ENCODE results near the gene ZNF716. TPM values are rescaled to one million over a fixed set of nuclear protein-coding genes. Genes with fewer than 3 reads are reported as not detected.
"Not testable (repeated sequence)": the region's sequence is repeated elsewhere in the genome, so short reads cannot be mapped to it uniquely, and the experiment has no call there.

The ZNF716 gene
- polyA plus RNA-seq (2013, experiment 1 of 2; ENCODE audit: insufficient read length) = not detected
- not detected for polyA plus RNA-seq (2013, experiment 2 of 2; ENCODE audit: insufficient read length)

DNA sequence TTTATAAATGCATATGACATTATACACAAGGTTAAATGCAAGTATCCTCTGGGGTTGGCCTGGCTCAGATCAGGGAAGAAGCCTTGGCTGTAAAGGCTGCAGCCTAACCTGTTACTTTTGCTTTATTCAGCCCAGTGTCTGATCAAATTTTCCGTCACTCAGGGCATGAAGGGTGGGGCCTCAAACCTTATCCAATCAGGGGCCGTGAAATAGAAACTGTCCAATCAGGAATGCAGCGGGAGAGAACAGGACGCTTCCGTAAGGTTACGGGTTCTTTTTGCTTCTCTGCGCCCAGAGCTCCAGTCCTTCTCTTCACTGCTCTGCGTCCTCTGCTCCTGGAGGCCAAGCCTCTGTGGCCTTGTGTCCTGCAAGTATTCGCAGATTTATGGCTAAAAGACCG lies at the start of gene ZNF716:
TSS of gene ZNF716 (plus strand) at position 274 of the 400 bp plus-strand sequence. CDS start at position 386, 112 bp downstream.
- DNase-seq = no peak

DNA sequence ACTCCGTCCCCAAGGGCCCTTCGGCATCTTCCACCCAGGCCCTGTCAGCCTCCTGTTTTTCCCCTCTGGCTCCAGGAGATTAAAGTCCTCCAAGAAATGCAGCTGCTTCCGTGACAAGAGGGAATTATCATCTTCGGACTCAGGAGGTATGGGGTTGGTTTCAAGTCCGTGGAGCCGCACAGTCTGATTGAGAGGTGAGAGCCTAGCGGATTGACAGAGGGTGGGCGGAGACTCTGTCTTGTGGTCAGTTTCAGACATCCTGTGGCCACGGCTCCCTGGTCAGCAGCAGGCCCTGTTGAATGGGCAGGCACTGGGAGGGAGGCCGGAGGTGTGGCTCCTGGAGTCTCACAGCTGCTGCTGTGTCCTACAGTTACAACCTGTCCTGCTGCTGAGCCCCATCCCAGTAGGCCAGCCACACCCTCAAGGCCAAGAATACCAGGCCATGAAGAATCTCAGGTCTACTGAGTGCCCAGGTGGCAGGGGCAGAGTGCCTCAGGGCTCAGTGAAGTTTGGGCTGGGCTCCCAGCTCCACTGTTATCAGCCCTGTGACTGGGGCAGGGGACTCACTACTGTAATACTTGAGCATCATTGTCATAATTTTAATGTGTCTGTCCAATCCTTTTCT lies 49.3 kb upstream of the ZNF716 start:
- no peak for DNase-seq

DNA sequence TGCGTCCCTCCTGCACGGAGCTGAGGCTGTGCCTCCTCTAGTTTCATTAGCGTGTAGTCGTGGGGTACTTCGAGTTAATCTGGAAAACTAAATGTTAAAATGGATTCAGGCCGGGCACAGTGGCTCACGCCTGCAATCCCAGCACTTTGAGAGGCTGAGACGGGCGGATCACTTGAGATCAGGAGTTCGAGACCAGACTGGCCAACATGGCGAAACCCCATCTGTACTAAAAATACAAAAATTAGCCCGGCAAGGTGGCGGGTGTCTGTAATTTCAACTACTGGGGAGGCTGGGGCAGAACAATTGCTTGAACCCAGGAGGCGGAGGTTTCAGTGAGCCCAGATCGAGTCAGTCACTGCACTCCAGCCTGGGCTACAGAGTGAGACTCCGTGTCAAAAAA lies 46.9 kb upstream of the ZNF716 start:
- DNase-seq = not testable (repeated sequence)

DNA sequence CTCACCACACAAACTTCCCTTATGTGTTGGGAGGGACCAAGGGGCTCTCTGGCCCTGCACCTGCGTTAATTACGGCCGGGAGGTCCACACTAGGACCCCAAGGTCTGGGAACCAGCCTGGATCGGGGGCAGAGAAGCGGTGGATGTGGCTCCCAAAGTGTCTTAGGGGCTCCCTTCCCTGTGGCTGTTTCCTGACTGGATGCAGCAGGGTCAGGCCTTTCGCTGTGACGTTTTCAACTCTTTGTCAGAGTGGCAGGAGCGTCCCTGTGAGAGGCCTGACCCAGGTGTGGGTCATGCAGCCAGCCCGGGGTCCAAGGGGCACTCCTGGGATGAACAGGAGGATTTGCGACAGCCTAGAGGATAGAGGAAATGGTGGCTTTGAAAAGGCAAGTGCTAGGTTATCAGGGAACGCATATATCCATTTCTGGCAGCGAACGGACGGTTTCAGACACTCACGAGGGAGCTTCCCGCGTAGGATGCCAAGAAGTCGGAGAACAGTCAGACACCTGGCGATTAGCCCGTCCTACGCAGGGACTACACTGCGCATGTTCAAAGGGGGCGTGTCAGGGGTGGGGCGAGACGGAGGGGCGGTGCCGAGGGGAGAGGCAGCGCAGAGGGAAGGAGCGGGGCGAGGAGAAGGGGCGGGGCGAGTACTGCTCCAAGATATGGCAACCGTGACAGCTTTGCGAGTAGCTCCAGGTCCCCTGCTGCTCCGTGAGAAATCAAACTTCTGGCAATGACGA lies 46.2 kb upstream of the ZNF716 start:
- no peak for DNase-seq

DNA sequence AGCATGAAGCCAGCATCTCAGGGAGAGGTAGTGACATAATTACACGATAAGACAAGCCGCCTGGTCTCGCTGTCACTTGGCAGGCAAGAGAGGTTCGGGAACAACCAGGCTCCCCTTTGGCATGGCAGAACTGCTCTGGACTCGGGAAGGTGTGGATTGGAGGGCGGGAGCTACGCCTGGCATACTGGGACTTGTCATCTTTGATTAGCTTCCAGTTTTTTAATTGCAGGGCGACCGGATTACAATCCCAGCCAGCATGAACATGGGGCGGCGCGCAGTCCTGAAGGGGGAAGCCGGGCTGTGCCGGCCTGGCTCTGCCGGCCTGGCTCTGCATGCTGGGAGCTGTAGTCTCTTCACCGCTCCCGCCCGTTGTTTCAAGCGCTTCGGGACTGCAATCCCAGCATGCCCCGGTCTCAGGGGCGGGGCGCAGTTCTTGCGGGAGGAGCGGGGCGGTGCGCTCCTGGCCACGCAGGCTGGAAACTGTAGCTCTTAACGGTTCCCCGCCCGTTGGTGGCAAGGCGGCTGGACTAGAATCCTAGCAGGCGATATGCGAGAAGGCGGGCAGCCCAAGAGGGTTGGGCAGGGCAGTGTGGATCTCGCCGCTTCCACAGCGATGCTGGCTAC lies 45.5 kb upstream of the ZNF716 start:
- DNase-seq = no peak

DNA sequence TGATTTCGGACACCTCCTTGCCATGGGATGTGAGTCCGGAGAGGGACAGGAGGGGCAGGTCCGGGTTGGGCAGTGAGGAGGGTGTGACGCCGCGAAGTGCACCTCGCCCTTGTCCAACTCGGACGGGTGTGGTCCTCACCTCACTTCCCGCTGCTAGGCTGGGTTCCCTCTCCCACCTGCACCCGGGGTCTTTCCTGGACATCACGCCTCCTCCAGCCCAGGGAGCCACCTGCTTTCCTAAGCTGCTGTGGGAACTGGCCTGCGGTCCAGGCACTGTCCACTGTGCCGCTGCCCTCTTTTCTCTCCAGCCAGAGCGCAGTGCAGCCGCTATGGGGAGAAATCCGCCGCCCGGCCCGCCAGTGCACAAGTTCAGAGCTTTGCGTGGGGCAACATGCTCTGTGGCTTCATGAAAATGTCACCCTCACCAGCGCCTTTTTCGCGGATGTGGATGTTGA lies 45.0 kb upstream of the ZNF716 start:
- DNase-seq = no peak

DNA sequence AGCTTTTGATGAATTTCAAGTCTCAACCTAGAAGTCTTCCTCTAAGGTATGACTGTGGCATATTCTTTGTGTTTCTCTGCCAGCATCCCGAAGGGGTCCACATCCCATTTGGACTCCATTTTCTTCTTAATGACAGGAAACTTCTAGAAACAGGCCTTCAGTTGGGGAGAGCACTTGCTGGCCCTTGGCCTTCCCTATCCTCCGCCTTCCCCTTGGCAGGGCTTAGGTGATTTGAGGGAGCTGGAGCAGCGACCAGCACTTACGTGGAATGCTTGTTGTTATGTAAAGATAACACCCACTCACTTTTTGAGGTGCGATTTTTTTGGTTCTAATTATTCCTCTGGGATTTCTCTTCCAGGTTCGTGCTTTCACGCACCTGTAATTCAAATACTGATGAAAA lies 42.9 kb upstream of the ZNF716 start:
- no peak for DNase-seq

DNA sequence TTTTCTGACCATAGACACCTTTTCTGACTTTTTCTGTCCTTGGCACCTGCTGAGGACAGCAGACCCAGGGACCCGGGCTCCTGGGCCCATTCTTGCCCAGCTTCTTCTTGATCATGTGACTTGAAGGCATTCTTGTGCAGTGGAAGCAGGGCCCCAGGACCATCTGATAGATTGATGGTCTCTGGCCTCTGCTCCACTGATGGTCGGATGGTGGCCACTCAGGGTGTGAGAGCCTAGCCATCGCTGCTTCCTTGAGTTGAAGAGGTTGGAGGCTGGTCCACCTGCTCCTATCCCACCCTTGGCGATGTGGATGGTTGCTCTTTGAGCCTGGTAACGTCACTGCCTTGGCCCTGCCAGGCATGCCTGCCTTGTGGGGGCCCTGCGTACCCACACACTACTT lies 37.8 kb upstream of the ZNF716 start:
- no peak for DNase-seq

DNA sequence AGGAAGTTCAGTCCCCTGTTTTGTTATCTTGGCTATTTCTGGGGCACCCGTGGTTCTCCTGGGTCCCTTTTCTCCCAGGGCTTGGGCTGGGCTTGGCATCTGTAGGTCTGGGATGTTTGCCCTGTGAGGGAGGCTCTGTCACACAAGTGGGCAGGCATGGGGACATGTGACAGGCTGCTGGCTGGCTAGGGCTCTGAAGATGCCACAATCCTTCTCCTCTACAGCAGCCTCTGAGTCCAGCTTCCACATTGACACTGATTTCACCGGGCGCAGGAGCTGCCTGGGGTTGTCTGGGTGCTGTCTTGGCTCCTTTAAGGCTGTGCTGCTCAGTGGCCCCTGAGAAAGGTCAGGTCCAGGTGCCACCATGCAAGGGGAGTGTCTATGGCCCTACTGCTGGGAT lies 37.4 kb upstream of the ZNF716 start:
- DNase-seq = no peak

DNA sequence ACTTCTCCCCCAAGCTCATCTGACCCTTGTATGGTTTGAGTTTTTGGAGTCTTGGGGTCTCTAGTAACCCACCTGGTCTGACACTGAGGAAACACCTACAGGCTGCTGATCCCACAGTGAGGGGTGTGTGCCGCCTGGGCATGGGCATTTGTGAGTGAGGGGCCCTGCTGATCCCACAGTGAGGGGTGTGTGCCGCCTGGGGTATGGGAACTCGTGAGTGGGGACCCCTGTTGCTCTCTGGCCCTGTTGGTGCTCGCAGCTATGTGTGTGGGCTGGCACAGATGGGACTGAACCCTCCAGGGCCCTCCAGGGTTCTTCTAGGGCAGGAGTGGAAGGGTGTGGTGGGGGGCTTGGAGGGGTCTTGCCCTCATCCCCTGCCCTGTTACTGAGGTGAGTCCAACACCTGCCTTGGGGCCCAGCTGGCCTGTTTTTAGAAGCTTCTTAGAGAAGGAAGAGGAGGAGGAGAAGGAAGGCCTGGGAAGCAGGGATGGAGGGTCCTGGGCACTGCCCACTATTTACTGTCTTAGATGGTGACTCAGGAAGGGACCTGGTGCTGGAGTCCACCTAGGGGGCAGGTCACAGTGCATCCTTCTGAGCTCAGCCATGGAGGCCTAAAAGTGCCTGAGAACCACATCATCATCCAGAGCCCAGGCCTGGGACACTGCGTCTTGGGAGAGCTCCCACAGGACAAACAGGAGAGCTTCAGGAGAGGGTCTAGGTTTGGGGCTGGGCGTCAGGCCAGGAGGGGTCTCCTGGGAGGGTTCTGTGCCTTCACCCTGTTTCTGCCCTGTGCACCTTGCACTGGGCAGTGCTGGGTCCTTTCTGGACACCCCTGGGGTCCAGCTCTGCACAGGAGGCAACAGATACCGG lies 36.2 kb upstream of the ZNF716 start:
- DNase-seq = no peak

DNA sequence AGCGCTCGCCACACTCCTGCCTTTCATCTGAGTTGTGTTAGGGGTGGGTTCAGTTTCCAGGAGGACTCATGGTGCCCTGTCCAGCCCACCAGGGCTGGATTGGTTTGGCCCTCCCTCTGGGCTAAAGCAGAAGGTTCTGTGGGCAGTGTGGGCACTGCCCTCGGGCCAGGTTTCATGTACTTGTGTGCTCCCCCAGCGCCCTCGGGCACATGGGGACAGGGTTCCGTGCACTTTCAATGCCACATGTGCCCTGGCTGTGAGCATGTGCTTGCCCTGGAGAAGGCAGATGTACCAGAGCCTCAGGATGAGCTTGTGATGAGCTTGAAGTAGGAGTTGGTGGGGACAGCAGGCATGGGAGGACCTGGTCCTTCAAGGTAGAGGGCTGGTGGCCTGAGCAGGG lies 35.6 kb upstream of the ZNF716 start:
- no peak for DNase-seq

DNA sequence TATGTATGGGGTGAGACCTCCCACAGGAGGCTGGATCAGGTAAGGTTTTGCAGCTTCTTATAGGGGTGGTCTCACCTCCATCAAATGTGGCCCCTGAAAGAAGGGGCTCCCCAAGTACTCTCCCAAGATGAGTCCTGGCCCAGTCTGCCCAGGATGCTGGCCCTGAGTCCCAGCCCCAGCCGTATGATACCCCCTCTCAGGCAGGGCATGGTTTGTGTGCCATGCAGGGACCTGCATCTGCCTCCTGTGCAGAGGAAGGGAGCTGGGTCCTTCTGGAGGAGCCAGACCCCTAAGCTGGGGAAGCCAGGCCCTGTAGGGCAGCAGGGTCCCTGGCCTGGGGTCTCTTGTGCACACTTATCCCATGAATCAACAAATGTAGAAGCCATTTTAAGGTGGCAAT lies 35.1 kb upstream of the ZNF716 start:
- DNase-seq = no peak

DNA sequence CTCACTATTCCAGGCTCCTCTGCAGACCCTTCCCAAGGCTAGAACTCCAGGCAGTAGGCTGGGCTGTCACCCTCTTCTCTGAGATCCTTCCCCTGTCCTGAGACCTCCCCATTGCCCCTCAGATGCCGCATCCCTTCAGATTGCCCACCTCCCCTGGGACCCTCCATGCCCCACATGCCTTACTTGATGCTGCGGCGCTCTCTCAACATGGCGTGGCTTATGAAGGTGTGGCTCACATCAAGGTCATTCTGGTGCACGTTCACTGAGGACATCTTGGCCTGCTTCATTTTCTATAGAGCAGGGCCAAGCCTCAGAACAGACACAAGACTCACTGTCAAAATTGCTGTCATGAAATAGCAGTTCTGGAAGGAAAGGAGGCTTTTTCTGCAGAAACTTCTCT lies 34.7 kb upstream of the ZNF716 start:
- no peak for DNase-seq

DNA sequence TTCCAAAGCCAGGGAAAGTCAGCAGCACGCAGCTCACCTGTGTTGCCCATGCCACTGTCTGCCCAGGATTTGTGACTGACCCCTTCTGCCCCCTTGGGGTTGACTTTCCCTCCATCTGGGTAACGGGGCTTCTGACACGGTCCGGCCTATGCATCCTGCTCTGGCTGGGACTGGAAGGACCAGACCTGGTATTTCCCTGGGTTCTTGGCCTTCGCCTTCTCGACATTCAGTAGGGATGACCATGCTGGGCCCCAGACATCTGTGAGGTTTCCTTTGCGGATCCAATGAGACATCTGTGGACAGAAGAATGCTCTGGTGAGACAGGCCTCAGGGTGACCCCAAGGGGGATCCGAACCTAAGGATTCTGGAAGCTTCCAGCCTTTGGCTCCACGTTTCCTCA lies 34.2 kb upstream of the ZNF716 start:
- no peak for DNase-seq

DNA sequence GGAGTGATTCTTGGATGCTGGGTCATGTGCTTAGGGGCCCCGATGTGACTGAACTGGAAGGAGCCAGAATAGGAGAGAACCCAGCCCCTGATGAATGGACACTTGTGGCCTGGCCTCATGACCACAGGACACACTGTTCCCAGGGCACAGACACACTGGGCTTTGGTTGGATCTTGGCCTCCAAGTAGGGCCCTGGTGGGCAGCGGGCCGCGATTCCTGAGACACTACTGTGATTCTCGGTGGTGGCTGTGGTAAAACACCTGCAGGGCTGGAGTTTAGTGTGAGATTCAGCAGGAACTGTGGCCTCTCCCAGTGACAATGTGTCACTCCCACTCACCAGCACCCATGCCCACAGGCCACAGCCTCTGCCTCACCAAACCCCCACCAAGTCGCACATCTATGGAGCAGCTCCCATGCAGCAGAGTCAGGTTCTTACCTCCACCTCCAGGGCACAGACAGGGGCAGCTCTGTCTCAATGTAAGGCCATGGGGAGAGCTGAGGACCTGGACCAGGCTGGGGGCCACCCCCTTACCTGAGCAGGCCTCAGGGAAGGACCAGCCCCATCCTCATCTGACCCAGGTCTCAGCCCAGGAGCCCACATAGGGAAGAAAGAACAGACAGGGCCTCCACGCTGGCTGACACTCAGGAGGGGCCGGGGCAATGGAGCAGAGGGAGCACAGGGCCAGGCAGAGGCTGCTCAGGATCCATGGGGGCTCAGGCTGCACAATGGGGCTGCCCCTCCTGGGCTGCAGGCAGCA lies 33.2 kb upstream of the ZNF716 start:
- DNase-seq = no peak

DNA sequence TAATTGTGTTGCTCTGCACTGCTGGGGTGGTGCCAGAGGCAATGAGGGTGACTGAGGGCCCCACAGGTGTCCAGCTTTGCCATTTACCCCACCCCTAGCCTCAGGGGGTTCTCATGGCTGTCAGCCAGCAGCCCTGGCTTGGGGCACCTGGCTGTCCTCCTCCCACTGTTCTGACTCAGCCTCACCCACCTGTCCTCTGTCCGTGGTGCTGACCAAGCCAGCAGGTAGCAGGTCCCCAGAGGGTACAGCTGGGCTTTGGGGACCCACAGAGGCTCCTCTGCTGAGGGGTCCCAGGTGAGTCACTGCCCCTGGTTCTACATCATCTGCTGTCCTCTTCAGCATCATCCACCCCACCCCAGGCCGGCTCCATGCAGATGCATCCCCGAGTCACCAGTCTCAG lies 32.2 kb upstream of the ZNF716 start:
- no peak for DNase-seq

DNA sequence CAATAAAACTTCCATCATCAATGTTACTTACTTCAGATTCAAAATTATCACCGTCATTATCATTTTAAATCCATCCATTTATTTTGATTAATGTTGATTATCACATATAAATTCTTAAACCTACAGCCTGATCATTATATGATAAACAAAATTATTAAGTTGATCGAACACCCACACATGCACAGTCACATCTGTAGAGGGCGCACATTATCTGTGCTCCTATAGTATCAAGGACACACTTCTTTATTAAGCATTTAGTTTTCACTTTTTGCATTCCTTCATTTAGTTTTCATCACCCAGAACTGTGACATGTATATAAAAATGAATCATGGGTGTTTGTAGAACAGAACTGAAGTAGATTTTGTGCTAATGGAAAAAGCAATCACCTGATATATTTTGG lies 26.2 kb upstream of the ZNF716 start:
- no peak for DNase-seq

DNA sequence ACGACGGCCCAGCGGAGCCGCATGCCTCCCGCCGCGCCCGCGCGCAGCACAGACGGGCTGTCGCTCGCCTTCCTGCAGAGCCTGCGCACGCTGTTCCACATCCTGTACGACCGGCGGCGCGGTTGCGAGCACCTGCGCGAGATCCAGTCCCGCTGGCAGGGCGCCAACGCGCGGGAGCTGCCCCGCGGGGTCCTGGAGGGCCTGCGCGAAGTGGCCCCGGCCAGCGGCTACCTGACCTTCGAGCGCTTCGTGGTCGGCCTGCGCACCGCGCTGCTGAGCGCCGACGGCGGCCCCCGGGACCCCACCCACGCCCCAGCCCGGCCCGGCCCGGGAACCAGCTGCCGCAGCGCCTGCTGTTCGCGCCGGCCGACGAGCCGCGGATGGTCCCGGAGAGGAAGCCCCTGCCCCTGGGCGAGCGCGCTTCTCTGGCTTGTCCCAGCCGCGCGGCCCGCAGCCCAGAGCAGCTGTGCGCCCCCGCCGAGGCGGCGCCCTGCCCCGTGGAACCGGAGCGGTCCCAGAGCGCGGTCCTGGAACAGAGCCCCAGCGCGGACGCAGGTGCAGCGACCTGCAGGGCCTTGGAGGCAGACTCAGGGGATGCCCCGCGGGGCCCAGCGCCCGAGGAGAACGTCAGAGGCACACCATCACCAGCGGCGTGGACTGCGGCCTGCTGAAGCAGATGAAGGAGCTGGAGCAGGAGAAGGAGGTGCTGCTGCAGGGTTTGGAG lies 25.3 kb upstream of the ZNF716 start:
- no peak for DNase-seq

DNA sequence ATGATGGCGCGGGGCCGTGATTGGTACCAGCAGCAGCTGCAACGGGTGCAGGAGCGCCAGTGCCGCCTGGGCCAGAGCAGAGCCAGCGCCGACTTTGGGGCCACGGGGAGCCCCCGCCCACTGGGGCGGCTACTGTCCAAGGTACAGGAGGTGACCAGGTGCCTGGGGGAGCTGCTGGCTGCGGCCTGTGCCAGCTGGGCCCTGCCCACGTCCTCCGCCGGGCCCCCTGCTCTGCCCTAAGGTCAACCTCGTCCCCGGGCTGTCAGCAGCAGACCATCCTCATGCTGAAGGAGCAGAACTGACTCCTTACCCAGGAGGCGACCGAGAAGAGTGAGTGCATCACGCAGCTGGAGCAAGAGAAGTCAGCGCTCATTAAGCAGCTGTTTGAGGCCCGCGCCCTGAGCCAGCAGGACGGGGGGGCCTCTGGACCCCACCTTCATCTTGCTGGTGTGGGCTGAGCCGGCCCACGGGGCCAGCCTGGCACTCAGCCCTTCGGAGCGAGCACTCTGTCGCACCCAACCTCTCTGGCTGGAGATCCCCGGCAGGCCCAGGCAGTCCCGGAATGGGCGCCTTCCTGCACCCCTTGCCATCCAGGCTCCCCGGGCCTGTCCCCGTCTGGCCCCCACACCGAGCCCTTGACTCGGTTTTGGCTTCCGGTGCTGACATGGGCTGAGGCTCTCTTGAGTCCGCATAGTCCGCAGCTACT lies 24.6 kb upstream of the ZNF716 start:
- DNase-seq = no peak

DNA sequence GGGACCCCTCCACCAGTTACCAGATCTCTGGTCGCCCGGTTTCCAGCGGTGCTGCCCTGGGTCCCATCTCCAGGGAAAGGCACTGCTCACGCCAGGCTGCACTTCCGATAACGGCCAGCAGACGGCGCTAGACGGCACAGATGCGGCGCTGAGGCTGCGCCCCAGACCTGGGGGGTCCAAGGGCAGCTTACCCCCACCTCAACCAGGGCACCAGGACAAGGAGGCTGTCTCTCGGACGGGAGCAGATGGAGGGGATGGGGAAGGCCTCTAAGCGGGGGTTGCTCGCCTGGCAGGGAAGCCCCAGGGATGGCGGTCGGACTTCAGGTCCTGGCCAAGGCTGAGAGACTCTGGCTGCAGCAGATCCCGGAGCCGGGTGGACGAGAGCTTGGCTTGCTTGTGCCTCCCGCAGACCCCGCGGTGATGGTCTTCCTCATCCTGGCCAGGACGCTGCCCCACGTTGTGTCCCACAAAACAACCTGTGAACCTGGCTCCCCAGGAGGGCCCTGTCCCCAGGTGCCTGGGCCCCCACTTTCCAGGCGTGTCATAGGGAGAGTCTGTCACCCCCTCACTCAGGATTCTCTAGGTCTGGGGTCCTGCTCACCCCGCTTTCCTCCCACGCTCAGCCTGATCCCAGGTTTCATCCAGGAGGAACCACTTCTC lies 23.9 kb upstream of the ZNF716 start:
- no peak for DNase-seq
